ENCODE data around the gene OR10G3.
"Not testable (repeated sequence)": the region's sequence is repeated elsewhere in the genome, so short reads cannot be mapped to it uniquely, and the experiment has no call there.

Gene OR10G3

DNA sequence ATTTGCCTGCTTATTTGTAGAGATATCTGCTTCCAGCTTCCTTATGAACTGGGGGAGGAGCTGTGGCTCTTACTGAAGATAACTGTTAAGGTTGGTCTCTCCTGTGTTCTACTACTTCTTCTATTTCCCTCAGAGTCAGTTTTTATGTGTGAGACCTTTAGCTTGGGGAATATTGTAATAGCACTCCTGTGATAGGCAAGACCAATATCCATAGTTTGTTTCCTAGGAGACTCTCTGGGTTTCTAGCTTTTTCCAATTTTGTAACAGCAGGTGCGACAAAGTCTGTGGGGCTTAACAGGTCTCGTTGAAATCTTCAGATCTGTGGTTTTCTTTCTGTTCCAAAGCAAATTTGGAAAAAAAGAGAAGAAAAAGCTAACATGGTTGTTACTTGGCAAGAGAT is at the start of gene OR10G3:
Gene OR10G3, minus strand, starts transcription at position 101 of the 400 bp plus-strand sequence. CDS start 9,332 bp downstream, outside the sequence.
- FAIRE-seq: no peak

- no peak for FAIRE-seq
These were observed 46.8 kb upstream of the OR10G3 start for GRCh38 chr14:21626491-21627230.

GRCh38 chr14:21617614-21618013 is 37.7 kb upstream of the OR10G3 start:
- no peak for FAIRE-seq

DNA sequence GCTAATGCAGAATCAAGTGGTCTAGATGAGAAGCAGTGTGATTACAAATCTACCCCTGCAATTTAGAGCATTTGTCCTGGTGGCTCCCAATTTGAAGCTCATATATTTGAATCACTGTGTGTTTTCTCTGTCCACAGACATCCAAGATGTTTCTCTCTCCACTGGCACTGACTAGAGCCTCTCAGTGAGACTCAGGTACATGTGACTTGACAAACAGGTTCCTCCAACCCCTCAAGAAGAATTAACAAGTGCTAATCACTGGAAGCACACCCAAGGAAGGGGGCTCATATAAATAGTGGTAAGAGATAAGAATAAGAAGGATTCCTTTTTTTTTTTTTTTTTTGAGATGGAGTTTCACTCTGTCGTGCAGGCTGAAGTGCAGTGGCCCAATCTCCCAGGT is 34.4 kb upstream of the OR10G3 start:
- FAIRE-seq: no peak

DNA sequence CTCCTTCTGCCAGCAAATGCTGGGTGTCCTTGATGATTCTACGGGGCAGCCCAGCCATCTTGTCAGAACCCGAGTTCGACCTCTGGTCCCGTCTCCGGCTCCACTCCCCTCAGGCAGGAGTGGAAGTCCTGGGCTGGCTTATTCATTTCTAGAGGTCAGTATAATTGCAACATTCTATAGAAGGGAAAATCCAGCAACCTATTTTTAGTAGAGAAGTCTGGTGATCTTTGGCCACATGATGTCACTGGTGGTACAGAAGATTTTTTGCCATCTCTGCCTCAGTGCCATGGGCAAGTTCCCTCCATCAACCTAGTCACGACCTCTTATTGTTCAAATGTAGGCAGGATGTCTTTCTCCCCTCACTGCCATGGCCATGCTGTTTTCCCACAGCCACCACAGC is 32.4 kb upstream of the OR10G3 start:
- no peak for FAIRE-seq

- FAIRE-seq: not testable (repeated sequence)
These were observed 22.3 kb upstream of the OR10G3 start for GRCh38 chr14:21602181-21602580.

DNA sequence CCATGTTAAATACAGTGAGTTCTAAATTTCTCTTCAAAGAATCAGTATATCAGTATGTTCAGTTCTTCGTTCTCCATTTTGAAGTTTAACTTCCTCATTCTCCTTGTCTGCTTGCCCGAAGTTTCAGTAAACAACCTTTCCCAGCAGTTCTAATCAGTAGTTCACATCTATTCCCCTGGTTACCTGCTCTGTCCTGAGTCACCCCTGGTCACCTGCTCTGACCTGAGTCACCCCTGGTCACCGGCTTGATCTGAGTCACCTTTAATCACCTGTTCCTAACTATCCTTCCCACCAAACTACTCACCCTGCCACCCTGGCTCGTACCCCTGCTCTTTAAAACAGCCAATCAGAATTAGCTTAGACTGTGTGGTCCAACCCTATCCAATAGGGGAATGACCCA is 9.4 kb upstream of the OR10G3 start:
- no peak for FAIRE-seq

DNA sequence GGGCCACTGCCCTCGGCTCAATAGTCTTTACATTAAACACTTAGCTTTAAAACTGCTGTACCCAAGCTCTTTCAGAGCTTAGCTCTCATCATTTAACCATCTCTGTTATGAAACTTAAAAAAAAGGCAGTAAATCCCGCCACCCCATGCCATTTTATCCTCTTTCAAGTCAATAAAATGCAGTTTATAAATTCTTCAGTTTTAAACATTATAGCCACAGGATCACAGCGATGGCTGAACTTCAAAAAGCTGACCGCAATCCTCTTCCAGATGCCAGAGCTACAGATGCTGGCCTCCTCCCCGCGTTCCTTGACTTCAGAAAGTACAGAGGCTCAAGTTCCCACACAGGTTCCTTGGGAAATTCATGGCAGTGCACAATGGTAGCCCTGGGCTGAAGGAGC is 4.2 kb downstream of the OR10G3 start:
- FAIRE-seq: no peak

- no peak for FAIRE-seq
These were observed 7.3 kb downstream of the OR10G3 start for GRCh38 chr14:21572604-21573003.

DNA sequence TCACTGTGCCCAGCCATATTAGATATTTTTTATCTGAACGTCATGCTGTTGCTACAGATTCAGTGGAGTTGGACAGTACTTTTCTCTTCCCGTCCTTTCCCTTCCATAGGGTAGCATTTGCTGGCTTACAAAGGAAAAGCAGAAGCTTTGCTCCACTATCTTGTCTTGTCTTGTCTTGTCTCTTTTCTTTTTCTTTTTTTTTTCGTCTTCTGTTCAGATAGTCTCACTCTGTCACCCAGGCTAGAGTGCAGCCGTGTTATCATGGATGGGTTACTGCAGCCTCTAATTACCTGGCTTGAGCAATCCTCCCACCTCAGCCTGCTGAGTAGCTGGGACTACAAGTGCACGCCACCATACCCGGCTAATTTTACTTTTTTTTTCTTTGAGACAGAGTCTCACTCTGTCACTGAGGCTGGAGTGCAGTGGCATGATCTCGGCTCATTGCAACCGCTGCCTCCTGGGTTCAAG is 21.1 kb downstream of the OR10G3 start:
- no peak for FAIRE-seq

- peak; percentile 94 for FAIRE-seq
These were observed 22.6 kb downstream of the OR10G3 start for GRCh38 chr14:21557084-21557901.

DNA sequence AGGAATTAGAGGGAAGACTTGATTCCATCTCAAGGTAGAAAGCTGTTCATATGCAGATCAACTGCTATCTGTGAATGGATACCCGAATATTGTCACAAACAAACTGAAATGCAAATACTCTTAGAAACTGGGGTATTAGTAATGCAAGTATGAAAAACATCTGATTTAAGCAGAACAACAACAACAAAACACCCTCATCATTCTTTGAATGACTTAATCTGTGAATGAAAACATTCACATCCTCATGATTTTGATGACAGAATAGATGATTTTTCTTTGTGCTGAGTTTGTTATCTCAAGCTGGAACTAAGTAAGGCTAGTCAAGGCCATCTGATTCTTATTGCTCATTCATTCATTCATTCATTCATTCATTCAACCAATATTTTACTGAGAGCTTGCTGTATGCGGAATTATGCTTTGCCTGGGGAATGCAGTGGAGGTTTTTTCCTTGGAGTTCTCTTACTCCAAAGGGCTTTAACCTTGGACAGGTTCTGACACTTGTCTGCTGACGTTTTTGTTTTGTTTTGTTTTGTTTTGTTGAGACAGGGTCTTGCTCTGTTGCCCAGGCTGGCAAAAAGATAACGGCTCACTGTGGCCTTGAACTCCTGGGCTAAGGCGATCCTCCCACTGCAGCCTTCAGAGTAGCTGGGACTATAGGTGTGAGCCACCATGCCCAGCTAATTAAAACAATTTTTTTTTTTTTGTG is 23.3 kb downstream of the OR10G3 start:
- no peak for FAIRE-seq

- no peak for FAIRE-seq
These were observed 26.6 kb downstream of the OR10G3 start for GRCh38 chr14:21553266-21553665.

- FAIRE-seq: not testable (repeated sequence)
These were observed 35.3 kb downstream of the OR10G3 start for GRCh38 chr14:21544588-21544987.

DNA sequence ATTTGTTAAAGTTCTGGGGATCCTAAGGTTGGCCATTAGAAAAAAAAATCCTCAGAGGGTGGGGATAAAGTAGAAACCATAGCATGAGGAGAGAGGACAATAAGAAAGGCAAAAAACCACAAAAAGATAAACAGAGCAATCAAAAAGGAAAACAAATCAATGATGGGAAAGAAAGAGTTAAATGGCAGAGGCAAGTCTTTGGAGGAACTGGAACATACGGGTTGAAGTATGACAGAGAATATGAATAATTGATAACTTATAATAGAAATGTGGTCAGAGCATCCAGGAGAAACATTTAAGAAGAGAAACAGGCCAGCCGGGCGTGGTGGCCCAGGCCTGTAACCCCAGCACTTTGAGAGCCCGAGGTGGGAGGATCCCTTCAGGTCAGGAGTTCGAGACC is 35.9 kb downstream of the OR10G3 start:
- no peak for FAIRE-seq

DNA sequence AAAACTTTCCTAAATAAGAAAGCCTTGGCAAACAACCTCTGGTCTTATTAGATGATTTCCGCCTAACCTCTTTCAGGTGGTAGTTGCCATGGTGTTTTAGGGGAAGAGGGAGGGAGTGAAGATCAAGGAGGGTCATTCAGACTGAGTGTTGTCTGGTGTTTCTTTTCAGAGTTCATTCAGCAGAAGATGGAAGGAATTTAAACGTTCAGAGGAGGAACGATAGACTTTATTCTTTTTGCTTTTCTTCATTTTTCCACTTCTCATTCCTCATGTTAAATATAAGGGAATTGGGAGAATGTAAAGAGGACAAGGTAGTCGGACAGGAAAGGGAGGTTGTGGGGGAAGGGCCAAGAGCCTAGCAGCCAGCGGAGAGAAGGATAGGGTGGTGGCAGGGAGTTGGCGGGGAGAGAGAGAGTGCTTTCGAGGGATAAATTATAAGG is 36.3 kb downstream of the OR10G3 start:
- FAIRE-seq: no peak

DNA sequence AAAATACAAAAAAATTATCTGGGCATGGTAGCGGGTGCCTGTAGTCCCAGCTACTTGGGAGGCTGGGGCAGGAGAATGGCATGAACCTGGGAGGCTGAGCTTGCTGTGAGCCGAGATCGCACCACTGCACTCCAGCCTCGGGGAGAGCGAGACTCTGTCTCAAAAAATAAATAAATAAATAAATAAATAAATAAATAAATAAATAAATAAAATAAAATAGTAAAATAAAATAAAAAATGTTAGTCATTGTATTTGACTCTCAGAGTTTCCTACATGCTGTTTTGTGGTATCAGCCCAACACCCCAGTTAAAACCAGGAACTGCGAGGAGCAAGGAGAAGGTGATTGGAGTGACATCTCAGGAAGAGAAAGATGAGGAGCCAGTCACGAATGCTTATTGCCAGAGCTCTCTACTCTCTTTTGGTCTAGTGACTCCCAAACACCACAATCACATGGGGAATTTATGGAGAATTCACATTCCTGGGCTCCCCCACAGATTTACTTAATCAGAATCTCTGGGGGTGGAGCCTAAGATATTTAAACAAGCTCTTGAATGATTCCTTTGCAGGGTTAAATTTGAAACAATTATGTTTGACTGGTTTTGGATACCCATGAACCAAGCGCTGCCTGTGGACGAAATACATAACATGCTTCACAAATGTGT is 38.3 kb downstream of the OR10G3 start:
- FAIRE-seq: no peak

- FAIRE-seq: no peak
These were observed 40.5 kb downstream of the OR10G3 start for GRCh38 chr14:21539189-21539940.

DNA sequence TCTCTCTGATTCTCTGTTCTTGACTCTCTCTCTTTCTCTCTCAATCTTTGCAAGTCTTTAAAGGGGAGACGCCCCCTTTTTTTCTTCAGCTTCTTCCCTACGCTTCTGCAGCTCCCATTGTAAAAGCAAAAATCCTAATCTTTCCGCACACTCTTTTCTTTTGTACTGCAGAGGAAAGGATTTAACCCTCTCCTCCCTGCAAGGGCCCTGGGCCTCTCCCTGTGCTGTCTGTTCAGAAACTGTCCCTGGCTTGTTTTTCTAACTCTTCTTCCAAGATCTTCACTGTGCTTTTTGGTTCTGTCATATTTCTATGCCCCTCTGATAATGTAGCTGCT is 42.8 kb downstream of the OR10G3 start:
- FAIRE-seq: no peak

DNA sequence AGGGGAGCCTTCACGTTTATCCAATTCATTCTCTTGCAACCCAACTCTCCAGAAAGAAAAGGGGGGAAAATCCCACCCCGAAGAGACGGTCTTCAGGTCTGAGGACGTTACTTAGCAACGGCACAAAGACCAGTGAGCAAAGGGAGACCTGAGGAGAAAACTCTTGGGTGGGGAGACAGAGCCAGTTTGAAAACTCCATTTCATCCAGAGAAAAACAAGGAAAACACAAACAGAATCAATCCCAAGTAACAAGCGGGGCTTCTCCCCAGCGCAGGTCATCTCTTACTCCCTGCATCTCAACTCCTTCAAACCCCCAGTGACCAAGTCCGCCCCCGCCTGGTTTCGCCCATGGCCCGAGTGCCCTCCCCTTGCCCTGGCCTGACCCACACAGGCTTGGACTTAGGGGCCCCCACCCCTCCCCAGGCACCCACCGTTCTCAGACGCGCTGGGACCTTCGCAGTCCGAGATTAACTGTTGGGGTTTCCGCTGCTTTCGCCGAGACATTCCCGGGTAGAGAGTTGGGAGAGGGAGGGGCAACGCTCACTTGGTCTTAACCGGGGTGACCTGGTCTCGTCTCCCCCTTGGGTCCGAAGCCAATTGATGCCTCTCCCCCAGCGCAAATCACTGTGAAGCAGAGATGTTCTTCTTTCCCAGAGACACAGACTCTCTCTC is 43.3 kb downstream of the OR10G3 start:
- no peak for FAIRE-seq

GRCh38 chr14:21535545-21536417 is 44.1 kb downstream of the OR10G3 start:
- FAIRE-seq: no peak
